PC-9 (cell line): ENCODE data around the gene SLC22A1. TPM values are rescaled to one million over a fixed set of nuclear protein-coding genes. Genes with fewer than 3 reads are reported as not detected.

Experiments
- BruUV-seq: library from RNA; stranded (reverse); fragments of 400-500 nt; replicated peaks from 2 replicates; lab custom pipeline; 2021; lab: Mats Ljungman, UMichigan
- CTCF ChIA-PET: fragments of 300-600 bp; sonication (Branson Sonifier 250); formaldehyde crosslinking; loops from one replicate; lab custom pipeline; 2022; ENCODE audit warnings: antibody characterized with exemption; lab: Charles Lee
- POLR2A ChIA-PET: fragments of 300-600 bp; sonication (Branson Sonifier 250); formaldehyde crosslinking; loops from one replicate; lab custom pipeline; 2022; ENCODE audit warnings: antibody characterized with exemption; ENCODE audit not compliant: unreplicated experiment; lab: Charles Lee
- DNase-seq, 2 experiments: peaks; one replicate each; pipeline versions ENCODE4 v3.0.0 to v3.0.0-alpha.2; 2015 to 2022; ENCODE audit warnings: mixed read lengths in 1 of 2
- H2AFZ ChIP-seq: fragments of 200-600 bp; sonication (generic); 2 replicates; pipeline ENCODE4 v1.8.1; 2017; ENCODE audit warnings: antibody characterized with exemption
- H3F3A ChIP-seq: fragments of 200-600 bp; sonication (generic); 2 replicates; pipeline ENCODE4 v1.8.1; 2017; ENCODE audit warnings: antibody characterized with exemption, mild to moderate bottlenecking, low read depth; ENCODE audit not compliant: insufficient read depth
- H3K27ac ChIP-seq: fragments of 200-600 bp; sonication (generic); 2 replicates; pipeline ENCODE4 v1.6.1; 2016; ENCODE audit warnings: mixed run types
- H3K27me3 ChIP-seq: fragments of 200-600 bp; sonication (generic); 2 replicates; pipeline ENCODE4 v1.6.1; 2016; ENCODE audit warnings: low read depth, mixed run types; ENCODE audit not compliant: insufficient read depth
- H3K36me3 ChIP-seq: fragments of 200-600 bp; sonication (generic); 2 replicates; pipeline ENCODE4 v1.6.1; 2016; ENCODE audit warnings: low read depth, mixed run types
- H3K4me1 ChIP-seq: fragments of 200-600 bp; sonication (generic); replicated peaks from 2 replicates; pipeline ENCODE4 v1.6.1; 2016; ENCODE audit warnings: mixed run types; ENCODE audit not compliant: insufficient read depth
- H3K4me2 ChIP-seq: fragments of 200-600 bp; sonication (generic); 2 replicates; pipeline ENCODE4 v1.6.1; 2017; ENCODE audit warnings: mixed run types
- H3K4me3 ChIP-seq: fragments of 200-600 bp; sonication (generic); 2 replicates; pipeline ENCODE4 v1.6.1; 2016; ENCODE audit warnings: mixed run types
- H3K79me2 ChIP-seq: fragments of 200-600 bp; sonication (generic); 2 replicates; pipeline ENCODE4 v1.6.1; 2017; ENCODE audit warnings: low read depth, mixed run types
- H3K9me2 ChIP-seq: fragments of 200-600 bp; sonication (generic); 2 replicates; pipeline ENCODE4 v1.8.1; 2017; ENCODE audit warnings: mild to moderate bottlenecking; ENCODE audit not compliant: insufficient read depth
- H3K9me3 ChIP-seq: fragments of 200-600 bp; sonication (generic); 2 replicates; pipeline ENCODE4 v1.8.1; 2016; ENCODE audit warnings: low read depth; ENCODE audit not compliant: insufficient read depth
- H4K20me1 ChIP-seq: fragments of 200-600 bp; sonication (generic); 2 replicates; pipeline ENCODE4 v1.8.1; 2017; ENCODE audit not compliant: insufficient read depth
- CTCF ChIP-seq: fragments of 200-600 bp; sonication (generic); conservative IDR thresholded peaks from 2 replicates; pipeline ENCODE4 v1.6.1; 2017; ENCODE audit warnings: mixed run types, antibody characterized with exemption, mild to moderate bottlenecking, moderate library complexity
- EZH2 ChIP-seq: fragments of 200-600 bp; sonication (generic); IDR thresholded peaks from 2 replicates; pipeline ENCODE4 v1.8.0; 2017; ENCODE audit warnings: antibody characterized with exemption, low read depth
- intact Hi-C: fragments of 100-400 bp; cut with micrococcal nuclease; formaldehyde crosslinking; loops from one replicate; pipeline ENCODE4 v1.10.0; 2022; ENCODE audit not compliant: unreplicated experiment
- total RNA-seq: library from RNA; stranded (reverse); gene quantifications from 2 replicates; pipeline ENCODE4 v1.2.3, GENCODE V29; 2021

SLC22A1 gene
- total RNA-seq, 1 experiment from 2014 or later: not detected

GRCh38 chr6:160129881-160130615 lies 8.4 kb downstream of the SLC22A1 start:
- H3K4me1 ChIP-seq: no peaks in the 10 kb centered on the region
- ChIA-PET POLR2A (interaction anchor here (0.6 kb wide), 1 partner anchor 13 kb away, joined by 3 read pairs; no protein-coding TSS in a partner anchor), CTCF (no interaction called here)
- BruUV-seq: no TSS peak
- intact Hi-C loops: no loop called here
- H3F3A ChIP-seq: no peaks in the 10 kb centered on the region
- TF ChIP-seq EZH2 (no peak), CTCF (no peak)
- no peak overlapping the region for H3K27ac ChIP-seq
- H4K20me1 ChIP-seq: no peaks in the 10 kb centered on the region
- no peaks in the 10 kb centered on the region for H3K9me3 ChIP-seq
- H3K27me3 ChIP-seq: no peaks in the 10 kb centered on the region
- no peaks in the 10 kb centered on the region for H3K36me3 ChIP-seq
- no peak overlapping the region for H3K4me2 ChIP-seq
- no peak for DNase-seq
- H2AFZ ChIP-seq: no peak overlapping the region
- no peak overlapping the region for H3K4me3 ChIP-seq
- no peaks in the 10 kb centered on the region for H3K9me2 ChIP-seq
- H3K79me2 ChIP-seq: no peaks in the 10 kb centered on the region

DNA sequence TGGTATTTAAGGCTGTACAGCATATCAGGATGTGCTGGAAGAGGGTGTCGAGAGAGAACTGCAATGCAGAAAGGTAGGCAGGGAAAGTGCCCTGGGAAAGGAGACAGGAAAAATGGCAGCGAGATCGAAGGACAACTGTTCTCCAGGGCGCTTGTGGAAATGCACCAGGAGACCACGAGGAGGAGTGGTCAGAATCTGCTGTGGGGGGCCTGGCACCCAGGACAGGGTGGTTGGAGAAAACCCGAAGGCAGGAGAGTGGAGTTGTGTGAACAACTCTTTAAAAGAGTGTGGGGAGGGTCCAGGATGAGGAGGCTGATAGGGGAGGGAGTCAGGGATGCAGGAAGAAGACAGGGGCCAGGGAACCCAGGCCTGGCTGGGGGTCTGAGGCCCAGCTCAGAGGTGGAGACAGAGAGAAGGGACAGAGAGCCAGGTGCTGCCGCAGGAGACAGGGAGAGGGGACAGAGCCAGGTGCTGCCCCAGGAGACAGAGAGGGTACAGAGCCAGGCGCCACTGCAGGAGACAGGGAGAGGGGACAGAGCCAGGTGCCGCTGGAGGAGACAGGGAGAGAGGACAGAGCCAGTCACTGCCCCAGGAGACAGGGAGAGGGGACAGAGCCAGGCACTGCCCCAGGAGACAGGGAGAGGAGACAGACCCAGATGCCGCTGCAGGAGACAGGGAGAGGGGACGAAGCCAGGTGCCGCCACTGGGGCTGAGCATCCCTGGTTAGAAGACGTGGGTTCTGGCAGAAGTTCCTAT lies 9.3 kb downstream of the SLC22A1 start:
- H3K27ac ChIP-seq: no peak overlapping the region
- intact Hi-C loops: no loop called here
- no peak overlapping the region for H3K4me2 ChIP-seq
- ChIA-PET CTCF (no interaction called here), POLR2A (no interaction called here)
- no peaks in the 10 kb centered on the region for H3K27me3 ChIP-seq
- TF ChIP-seq CTCF: no peak
- TF ChIP-seq EZH2: no peak
- H3K9me2 ChIP-seq: no peaks in the 10 kb centered on the region
- H3F3A ChIP-seq: no peaks in the 10 kb centered on the region
- H3K4me1 ChIP-seq: no peaks in the 10 kb centered on the region
- no peaks in the 10 kb centered on the region for H4K20me1 ChIP-seq
- DNase-seq: no peak
- no peak overlapping the region for H2AFZ ChIP-seq
- H3K9me3 ChIP-seq: no peaks in the 10 kb centered on the region
- no peaks in the 10 kb centered on the region for H3K79me2 ChIP-seq
- H3K4me3 ChIP-seq: no peak overlapping the region
- no peaks in the 10 kb centered on the region for H3K36me3 ChIP-seq
- BruUV-seq: no TSS peak

DNA sequence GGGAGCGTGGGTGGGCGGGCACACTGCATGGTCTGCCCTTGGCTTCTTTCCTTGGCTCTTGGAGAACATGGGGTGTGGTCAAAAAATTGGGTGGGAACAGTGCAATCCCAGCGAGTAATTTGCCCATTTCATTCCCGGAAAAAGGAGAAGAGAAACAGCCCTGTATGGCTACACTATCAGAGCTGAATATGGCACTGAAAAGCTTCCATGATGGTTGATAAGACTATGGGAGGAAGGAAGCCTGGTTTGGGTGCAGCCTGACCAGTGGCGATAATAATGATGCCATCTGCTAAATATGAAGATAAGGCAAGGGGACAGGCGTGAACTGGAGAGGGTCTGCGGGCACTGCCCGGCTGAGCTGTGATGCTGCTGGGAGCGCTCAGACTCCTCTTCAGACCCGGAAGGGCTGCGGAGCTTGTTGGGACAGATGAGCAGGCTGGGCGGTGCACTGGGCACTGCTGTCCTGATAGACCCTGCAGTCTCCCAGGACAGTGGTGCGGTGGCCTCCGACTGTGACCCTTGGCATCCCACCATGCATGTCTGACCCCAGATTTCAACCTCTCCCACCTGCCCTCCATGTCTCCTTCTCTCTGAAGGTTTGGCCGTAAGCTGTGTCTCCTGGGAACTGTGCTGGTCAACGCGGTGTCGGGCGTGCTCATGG lies 10.2 kb downstream of the SLC22A1 start:
- no TSS peak for BruUV-seq
- CTCF ChIA-PET: no interaction called here
- no peak overlapping the region for H3K4me2 ChIP-seq
- no peak overlapping the region for H3K4me3 ChIP-seq
- no peaks in the 10 kb centered on the region for H3K27me3 ChIP-seq
- H3F3A ChIP-seq: no peaks in the 10 kb centered on the region
- no peaks in the 10 kb centered on the region for H3K9me3 ChIP-seq
- TF ChIP-seq CTCF (no peak), EZH2 (no peak)
- no peak overlapping the region for H3K27ac ChIP-seq
- no peaks in the 10 kb centered on the region for H3K4me1 ChIP-seq
- H3K79me2 ChIP-seq: no peaks in the 10 kb centered on the region
- H4K20me1 ChIP-seq: no peaks in the 10 kb centered on the region
- no peaks in the 10 kb centered on the region for H3K9me2 ChIP-seq
- POLR2A ChIA-PET: no interaction called here
- intact Hi-C loops: no loop called here
- DNase-seq: no peak
- no peaks in the 10 kb centered on the region for H3K36me3 ChIP-seq
- H2AFZ ChIP-seq: no peak overlapping the region
